ENCODE results near the gene PARPBP. TPM values are rescaled to one million over a fixed set of nuclear protein-coding genes. Genes with fewer than 3 reads are reported as not detected.
"Not testable (repeated sequence)": the region's sequence is repeated elsewhere in the genome, so short reads cannot be mapped to it uniquely, and the experiment has no call there.

Gene PARPBP
- polyA plus RNA-seq, 5 donors = 10.6 to 26.5 (median 19.2) TPM

GRCh38 chr12:102144221-102144620 is 24.2 kb downstream of the PARPBP start:
- DNase-seq = no peak

DNA sequence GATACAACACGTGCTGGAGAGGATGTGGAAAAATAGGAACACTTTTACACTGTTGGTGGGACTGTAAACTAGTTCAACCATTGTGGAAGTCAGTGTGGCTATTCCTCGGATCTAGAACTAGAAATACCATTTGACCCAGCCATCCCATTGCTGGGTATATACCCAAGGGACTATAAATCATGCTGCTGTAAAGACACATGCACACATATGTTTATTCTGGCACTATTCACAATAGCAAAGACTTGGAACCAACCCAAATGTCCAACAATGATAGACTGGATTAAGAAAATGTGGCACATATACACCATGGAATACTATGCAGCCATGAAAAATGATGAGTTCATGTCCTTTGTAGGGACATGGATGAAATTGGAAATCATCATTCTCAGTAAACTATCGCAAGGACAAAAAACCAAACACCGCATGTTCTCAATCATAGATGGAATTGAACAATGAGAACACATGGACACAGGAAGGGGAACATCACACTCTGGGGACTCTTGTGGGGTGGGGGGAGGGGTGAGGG is 27.1 kb downstream of the PARPBP start:
- DNase-seq = not testable (repeated sequence)

DNA sequence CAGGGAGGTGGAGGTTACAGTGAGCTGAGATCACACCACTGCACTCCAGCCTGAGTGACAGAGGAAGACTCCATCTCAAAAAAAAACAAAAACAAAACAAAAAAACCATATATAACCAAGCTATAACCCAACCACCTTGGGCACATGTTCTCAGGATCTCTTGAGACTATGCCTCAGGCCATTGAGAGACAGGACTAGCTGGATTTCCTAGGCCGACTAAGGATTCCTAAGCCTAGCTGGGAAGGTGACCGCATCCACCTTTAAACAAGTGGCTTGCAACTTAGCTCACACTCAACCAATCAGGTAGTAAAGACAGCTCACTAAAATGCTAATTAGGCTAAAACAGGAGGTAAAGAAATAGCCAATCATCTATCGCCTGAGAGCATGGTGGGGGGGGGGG is 35.2 kb downstream of the PARPBP start:
- not testable (repeated sequence) for DNase-seq

DNA sequence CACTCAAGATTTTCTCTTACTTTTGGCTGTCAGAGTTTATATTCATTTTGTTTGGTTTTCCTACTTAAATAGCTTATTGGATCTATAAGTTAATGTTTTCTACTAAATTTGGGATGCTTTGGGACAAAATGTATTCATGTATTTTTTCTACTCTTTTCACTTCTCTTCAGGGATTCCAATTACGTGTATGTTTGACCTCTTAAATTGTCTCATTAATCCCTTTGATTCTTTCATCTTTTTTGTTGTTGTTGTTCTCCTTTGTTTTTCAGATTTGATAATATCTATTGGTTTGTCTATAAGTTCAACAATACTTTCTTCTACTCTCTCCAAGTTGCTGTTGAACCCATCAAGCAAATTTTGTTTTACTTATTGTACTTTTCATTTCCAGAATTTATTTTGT is 43.4 kb downstream of the PARPBP start:
- DNase-seq = no peak

- DNase-seq = no peak
These were observed 48.0 kb downstream of the PARPBP start for GRCh38 chr12:102167821-102168604.

DNA sequence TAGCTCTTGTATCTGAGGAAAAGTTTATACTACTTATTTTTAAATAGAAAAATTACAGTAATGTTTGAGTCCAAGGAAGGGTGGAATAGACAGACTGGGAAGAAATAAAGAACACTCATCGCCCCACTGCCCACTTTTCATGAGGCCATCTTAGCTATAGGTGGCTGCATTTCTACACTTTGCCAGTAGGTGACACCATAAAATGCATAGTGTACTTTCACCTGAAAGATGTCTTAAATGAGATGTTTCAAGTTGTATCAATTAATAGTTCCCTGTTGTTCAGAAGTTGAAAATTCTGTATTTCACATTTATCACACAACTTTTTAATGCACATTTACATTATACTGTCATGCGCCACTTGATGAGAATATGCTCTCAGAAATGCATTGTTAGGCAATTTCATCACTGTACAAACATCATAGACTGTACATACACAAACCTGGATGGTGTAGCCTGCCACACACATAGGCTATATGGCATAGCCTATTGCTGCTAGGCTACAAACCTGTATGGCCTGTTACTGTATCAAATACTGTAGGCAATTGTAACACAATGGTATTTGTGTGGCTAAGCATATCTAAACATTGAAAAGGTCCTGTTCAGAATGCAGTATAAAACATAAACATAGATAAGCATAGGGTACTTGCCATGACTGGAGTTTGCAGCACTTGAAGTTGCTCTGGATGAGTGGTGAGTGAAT is 50.1 kb downstream of the PARPBP start:
- DNase-seq = peak; percentile 21 to 22

GRCh38 chr12:102171951-102172350 is 52.0 kb downstream of the PARPBP start:
- DNase-seq = no peak

- peak; percentile 18 to 33 for DNase-seq
These were observed 52.5 kb downstream of the PARPBP start for GRCh38 chr12:102172436-102172835.

DNA sequence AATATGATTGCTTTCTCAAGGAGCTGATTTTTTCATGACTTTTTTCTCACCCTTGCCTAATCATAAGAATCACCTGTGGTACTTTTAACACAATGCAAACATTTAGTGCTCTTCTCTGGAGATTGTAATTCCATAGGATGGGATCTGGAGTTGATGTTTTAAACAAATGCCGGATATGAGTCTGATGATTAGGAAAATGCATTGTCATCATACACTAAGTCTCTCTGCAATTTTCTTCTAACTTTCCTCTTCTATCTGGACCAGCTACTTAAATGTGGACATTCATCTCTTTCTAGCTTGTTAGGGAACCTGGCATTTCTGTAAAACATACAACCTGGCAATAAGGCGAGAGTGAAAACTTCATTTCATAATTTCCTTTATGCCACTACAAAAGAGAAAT is 54.1 kb downstream of the PARPBP start:
- no peak for DNase-seq

DNA sequence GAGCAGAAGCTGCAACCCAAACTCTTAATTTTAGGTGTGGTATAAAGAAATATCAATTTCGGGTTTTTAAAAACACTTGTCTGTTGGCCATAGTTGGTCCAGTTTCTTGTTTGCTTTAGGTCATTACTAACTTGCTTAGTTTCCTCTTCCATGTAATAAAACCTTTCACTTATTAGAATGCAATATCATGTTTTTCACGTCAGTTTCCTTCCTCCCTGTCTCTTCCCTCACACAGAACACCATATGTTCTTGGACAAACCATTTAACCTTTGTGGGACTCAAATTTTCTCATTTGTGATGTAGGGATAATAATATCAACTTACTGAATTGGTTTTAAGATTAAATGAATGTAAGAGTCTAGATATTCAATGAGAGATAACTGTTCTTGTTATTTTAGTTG is 54.8 kb downstream of the PARPBP start:
- DNase-seq = no peak

DNA sequence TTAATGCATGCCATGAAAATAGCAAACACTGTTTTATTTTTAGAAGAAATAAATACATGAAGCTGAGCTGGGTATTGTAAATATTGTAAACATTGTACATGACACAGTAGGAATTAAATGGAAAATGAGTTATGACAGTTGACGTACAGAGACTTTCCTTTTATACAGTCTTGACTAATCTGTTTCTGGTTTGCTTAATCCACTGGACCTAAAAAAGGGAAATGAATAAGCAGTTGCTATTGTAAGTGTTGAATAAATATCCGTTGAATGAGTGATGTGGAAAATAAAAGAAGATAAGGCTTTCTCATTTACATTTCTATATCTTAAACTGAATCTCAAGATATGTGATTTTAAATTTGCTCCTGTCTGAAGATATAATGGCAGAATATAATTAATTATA is 62.7 kb downstream of the PARPBP start:
- no peak for DNase-seq

- no peak for DNase-seq
These were observed 75.8 kb downstream of the PARPBP start for GRCh38 chr12:102195826-102196225.

- no peak for DNase-seq
These were observed 77.8 kb downstream of the PARPBP start, which contains the start of gene PMCH for GRCh38 chr12:102197789-102198188. TSS of gene PMCH (minus strand) at chr12:102197833. CDS start at chr12:102197770, 63 bp downstream.

DNA sequence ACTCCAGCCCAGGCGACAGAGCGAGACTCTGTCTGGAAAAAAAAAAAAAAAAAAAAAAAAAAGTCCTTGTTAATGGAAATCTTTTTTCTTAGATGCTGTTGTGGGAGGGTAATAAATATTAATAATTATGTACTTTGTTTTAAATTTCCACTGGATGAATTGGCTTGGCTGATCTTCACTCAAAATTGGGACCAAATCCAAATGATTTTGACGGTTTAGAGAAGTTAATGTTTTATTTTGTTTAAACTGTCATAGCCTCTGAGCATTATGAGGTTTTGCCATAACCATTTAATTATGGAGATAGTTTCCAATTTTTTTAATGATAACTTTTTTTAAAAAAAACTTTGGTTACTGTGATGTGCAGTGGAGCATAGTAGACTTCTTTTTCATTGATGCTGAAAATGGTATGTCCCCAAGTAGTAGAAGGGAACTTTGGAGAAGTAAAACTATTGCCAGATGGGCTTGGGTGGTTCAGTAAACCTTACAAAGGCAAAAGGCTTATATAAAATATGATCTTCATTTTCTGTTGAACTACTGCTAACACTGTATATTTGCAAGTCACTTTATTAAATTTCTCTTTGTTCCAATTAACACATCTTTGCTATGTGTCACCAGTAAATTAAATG is 81.6 kb downstream of the PARPBP start:
- DNase-seq = no peak

- no peak for DNase-seq
These were observed 82.6 kb downstream of the PARPBP start for GRCh38 chr12:102202556-102202955.

- DNase-seq = no peak
These were observed 84.0 kb downstream of the PARPBP start for GRCh38 chr12:102204025-102204424.

- no peak for DNase-seq
These were observed 96.2 kb downstream of the PARPBP start for GRCh38 chr12:102215992-102216691.

GRCh38 chr12:102220736-102221135 is 100.8 kb downstream of the PARPBP start:
- no peak for DNase-seq

GRCh38 chr12:102227954-102228353 is 108.0 kb downstream of the PARPBP start:
- DNase-seq = no peak

GRCh38 chr12:102232036-102232435 is 112.1 kb downstream of the PARPBP start:
- DNase-seq = no peak

DNA sequence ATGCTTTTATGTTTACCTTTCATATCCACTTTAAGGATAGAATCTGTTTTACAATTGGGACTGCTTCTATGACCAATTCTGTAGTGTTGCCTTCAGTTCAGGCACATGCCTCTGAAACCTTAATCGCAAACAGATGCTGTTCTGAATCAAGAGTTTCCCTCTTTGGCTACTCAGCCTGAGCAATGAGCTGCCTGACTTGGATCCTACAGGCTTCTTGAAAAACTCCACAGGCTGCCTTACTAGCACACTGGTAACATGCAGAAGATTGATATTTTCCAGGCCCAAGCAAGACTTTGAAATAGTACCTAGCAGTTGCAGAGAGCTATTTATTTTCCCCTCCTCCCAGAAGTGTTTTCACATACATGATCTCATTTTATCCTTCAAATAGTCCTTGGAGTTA is 112.5 kb downstream of the PARPBP start:
- no peak for DNase-seq

DNA sequence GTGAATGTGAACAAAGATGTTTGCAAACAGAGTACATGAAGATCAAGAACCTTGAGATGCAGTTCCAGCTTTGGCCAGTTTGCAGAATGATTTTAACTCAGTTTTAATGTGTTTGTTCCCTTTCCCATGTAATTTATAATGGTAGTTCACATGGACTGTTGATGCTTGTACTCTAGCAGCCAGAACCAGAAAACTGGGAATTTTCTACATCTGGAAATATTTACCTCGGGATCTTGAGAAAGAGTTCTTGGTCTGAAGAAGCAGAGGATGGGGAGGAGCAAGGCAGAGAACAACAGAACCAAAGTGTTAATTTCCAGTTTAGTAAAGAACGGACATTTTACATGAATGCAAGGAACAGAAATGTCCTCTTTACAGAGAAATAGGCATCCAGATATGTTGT is 114.6 kb downstream of the PARPBP start:
- DNase-seq = no peak

All from right lung (tissue), 5 donors.